GM04503 (cell line): ENCODE results near the gene SLC22A2.

ENCODE experiments used
- DNase-seq: peaks from one replicate; pipeline ENCODE4 v3.0.0-alpha.2; 2012; ENCODE audit warnings: low read depth

The SLC22A2 gene

GRCh38 chr6:160207618-160208017 lies 51.0 kb downstream of the SLC22A2 start:
- no peak for DNase-seq

- DNase-seq = no peak
Measured at GRCh38 chr6:160204710-160205109, 53.9 kb downstream of the SLC22A2 start.

- DNase-seq = no peak
Measured at GRCh38 chr6:160203953-160204352, 54.7 kb downstream of the SLC22A2 start.

- no peak for DNase-seq
Measured at GRCh38 chr6:160203522-160203921, 55.1 kb downstream of the SLC22A2 start.

- no peak for DNase-seq
Measured at GRCh38 chr6:160203076-160203475, 55.5 kb downstream of the SLC22A2 start.

GRCh38 chr6:160202411-160202810 lies 56.2 kb downstream of the SLC22A2 start:
- no peak for DNase-seq

GRCh38 chr6:160201061-160201460 lies 57.6 kb downstream of the SLC22A2 start:
- no peak for DNase-seq

- DNase-seq = no peak
Measured at GRCh38 chr6:160198606-160199211, 59.9 kb downstream of the SLC22A2 start.

GRCh38 chr6:160197662-160198061 lies 61.0 kb downstream of the SLC22A2 start:
- DNase-seq = no peak

GRCh38 chr6:160194808-160195207 lies 63.8 kb downstream of the SLC22A2 start:
- no peak for DNase-seq

- DNase-seq = no peak
Measured at GRCh38 chr6:160192840-160193239, 65.8 kb downstream of the SLC22A2 start.

- no peak for DNase-seq
Measured at GRCh38 chr6:160190973-160191372, 67.6 kb downstream of the SLC22A2 start.

- no peak for DNase-seq
Measured at GRCh38 chr6:160190081-160190480, 68.5 kb downstream of the SLC22A2 start.

- peak; percentile 3 for DNase-seq
Measured at GRCh38 chr6:160188773-160189172, 69.8 kb downstream of the SLC22A2 start.

- no peak for DNase-seq
Measured at GRCh38 chr6:160180706-160181105, 77.9 kb downstream of the SLC22A2 start.

GRCh38 chr6:160178271-160178670 lies 80.3 kb downstream of the SLC22A2 start:
- DNase-seq = no peak

- DNase-seq = no peak
Measured at GRCh38 chr6:160177220-160177619, 81.4 kb downstream of the SLC22A2 start.

- no peak for DNase-seq
Measured at GRCh38 chr6:160174681-160175080, 83.9 kb downstream of the SLC22A2 start.

GRCh38 chr6:160173806-160174527 lies 84.7 kb downstream of the SLC22A2 start:
- DNase-seq = no peak

GRCh38 chr6:160172704-160173103 lies 85.9 kb downstream of the SLC22A2 start:
- no peak for DNase-seq

GRCh38 chr6:160170018-160170680 lies 88.5 kb downstream of the SLC22A2 start:
- DNase-seq = no peak

- no peak for DNase-seq
Measured at GRCh38 chr6:160167604-160168399, 90.8 kb downstream of the SLC22A2 start.
